HEK293 (cell line): ENCODE measurements around the gene CDH23.
A peak's percentile ranks its signal among the peaks of the same experiment; 100 is the strongest.

ENCODE experiments used
- BCL6B ChIP-seq: fragments of 450-650 bp; formaldehyde crosslinking; IDR thresholded peaks from 2 replicates; pipeline ENCODE4 v1.5.1; 2017; ENCODE audit warnings: missing biosample characterization, missing genetic modification characterization
- ELK4 ChIP-seq: IDR thresholded peaks from 2 replicates; pipeline ENCODE4 v1.6.1; 2011; ENCODE audit warnings: mild to moderate bottlenecking, low read depth, low read length, borderline replicate concordance
- IKZF3 ChIP-seq: fragments of 450-650 bp; IDR thresholded peaks from 2 replicates; pipeline ENCODE4 v1.5.0; 2018; ENCODE audit warnings: missing biosample characterization, mild to moderate bottlenecking, missing genetic modification characterization, moderate library complexity
- KLF1 ChIP-seq: fragments of 450-650 bp; formaldehyde crosslinking; IDR thresholded peaks from 2 replicates; pipeline ENCODE4 v1.5.1; 2016; ENCODE audit warnings: missing biosample characterization, missing genetic modification characterization
- REST ChIP-seq: fragments of 450-650 bp; formaldehyde crosslinking; IDR thresholded peaks from 2 replicates; pipeline ENCODE4 v1.5.1; 2016; ENCODE audit warnings: missing biosample characterization, missing genetic modification characterization
- ZBTB11 ChIP-seq: fragments of 450-650 bp; formaldehyde crosslinking; conservative IDR thresholded peaks from 2 replicates; pipeline ENCODE4 v1.5.1; 2016; ENCODE audit warnings: low read depth, missing biosample characterization, missing genetic modification characterization
- ZBTB8A ChIP-seq: fragments of 450-650 bp; formaldehyde crosslinking; IDR thresholded peaks from 2 replicates; pipeline ENCODE4 v1.5.1; 2016; ENCODE audit warnings: missing biosample characterization, missing genetic modification characterization
- ZNF10 ChIP-seq: fragments of 450-650 bp; formaldehyde crosslinking; IDR thresholded peaks from 2 replicates; pipeline ENCODE4 v1.5.1; 2017; ENCODE audit warnings: missing biosample characterization, missing genetic modification characterization
- ZNF175 ChIP-seq: fragments of 450-650 bp; formaldehyde crosslinking; IDR thresholded peaks from 2 replicates; pipeline ENCODE4 v1.5.1; 2016; ENCODE audit warnings: missing biosample characterization, missing genetic modification characterization
- ZNF223 ChIP-seq: fragments of 450-650 bp; formaldehyde crosslinking; IDR thresholded peaks from 2 replicates; pipeline ENCODE4 v1.5.1; 2016; ENCODE audit warnings: missing biosample characterization, missing genetic modification characterization
- ZNF23 ChIP-seq: fragments of 450-650 bp; formaldehyde crosslinking; IDR thresholded peaks from 2 replicates; pipeline ENCODE4 v1.5.1; 2016; ENCODE audit warnings: missing biosample characterization, missing genetic modification characterization, borderline replicate concordance
- ZNF398 ChIP-seq: fragments of 450-650 bp; formaldehyde crosslinking; IDR thresholded peaks from 2 replicates; pipeline ENCODE4 v1.5.1; 2017; ENCODE audit warnings: missing biosample characterization, missing genetic modification characterization
- ZNF501 ChIP-seq: fragments of 450-650 bp; formaldehyde crosslinking; IDR thresholded peaks from 2 replicates; pipeline ENCODE4 v1.5.1; 2016; ENCODE audit warnings: missing biosample characterization, missing genetic modification characterization
- ZNF513 ChIP-seq: fragments of 450-650 bp; IDR thresholded peaks from 2 replicates; pipeline ENCODE4 v1.5.1; 2018; ENCODE audit warnings: missing biosample characterization, missing genetic modification characterization
- ZNF514 ChIP-seq: fragments of 450-650 bp; formaldehyde crosslinking; IDR thresholded peaks from 2 replicates; pipeline ENCODE4 v1.5.1; 2016; ENCODE audit warnings: missing biosample characterization, missing genetic modification characterization
- ZNF555 ChIP-seq: fragments of 450-650 bp; formaldehyde crosslinking; conservative IDR thresholded peaks from 2 replicates; pipeline ENCODE4 v1.5.1; 2017; ENCODE audit warnings: missing biosample characterization, mild to moderate bottlenecking, missing genetic modification characterization, inconsistent platforms
- TF ChIP-seq, protein P1 (sequence below): fragments of 450-650 bp; formaldehyde crosslinking; conservative IDR thresholded peaks from 2 replicates; pipeline ENCODE4 v1.5.1; 2016; ENCODE audit warnings: low read depth, missing biosample characterization, missing genetic modification characterization
- TF ChIP-seq, protein P2 (sequence below): fragments of 450-650 bp; formaldehyde crosslinking; IDR thresholded peaks from 2 replicates; pipeline ENCODE4 v1.5.1; 2016; ENCODE audit warnings: missing biosample characterization, missing genetic modification characterization

The CDH23 gene

DNA sequence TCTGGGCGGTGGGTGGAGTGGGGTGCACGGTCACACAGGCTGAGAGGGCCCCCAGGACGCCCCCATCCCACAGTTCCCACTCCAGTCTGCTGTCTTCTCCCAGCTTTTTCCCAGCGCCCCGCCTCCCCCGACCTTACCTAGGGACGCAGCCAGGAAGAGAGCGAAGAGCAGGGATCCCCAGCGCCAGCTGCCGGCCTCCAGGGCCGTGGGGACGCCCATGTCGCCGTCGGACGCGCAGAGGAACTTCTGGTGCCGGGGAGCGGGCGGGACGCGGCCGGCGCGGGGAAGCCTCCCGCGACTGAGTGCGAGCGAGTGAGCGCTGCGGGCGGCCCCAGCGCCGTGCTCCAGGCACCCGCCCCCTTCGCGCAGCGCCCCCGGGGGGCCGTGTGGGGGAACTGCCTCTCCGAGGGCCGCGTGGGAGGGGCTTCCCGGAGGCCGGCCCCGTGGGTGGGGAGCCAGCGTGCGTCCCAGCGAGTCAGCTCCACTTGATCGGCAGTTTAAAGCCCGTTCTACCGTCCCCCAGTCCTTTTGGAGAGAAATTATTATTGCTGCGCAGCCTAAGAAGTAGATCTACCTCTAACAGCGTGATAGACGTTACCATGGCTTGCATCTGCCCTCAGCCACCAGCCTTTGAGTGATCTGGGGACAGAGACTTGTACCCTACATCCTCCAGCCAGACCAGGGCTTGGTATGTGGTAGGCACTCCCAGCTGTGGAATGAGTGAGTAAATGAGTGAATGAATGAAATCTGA lies 376.7 kb downstream of the CDH23 start, which contains the start of gene VSIR (continued):
- TF ChIP-seq, protein P1, sequence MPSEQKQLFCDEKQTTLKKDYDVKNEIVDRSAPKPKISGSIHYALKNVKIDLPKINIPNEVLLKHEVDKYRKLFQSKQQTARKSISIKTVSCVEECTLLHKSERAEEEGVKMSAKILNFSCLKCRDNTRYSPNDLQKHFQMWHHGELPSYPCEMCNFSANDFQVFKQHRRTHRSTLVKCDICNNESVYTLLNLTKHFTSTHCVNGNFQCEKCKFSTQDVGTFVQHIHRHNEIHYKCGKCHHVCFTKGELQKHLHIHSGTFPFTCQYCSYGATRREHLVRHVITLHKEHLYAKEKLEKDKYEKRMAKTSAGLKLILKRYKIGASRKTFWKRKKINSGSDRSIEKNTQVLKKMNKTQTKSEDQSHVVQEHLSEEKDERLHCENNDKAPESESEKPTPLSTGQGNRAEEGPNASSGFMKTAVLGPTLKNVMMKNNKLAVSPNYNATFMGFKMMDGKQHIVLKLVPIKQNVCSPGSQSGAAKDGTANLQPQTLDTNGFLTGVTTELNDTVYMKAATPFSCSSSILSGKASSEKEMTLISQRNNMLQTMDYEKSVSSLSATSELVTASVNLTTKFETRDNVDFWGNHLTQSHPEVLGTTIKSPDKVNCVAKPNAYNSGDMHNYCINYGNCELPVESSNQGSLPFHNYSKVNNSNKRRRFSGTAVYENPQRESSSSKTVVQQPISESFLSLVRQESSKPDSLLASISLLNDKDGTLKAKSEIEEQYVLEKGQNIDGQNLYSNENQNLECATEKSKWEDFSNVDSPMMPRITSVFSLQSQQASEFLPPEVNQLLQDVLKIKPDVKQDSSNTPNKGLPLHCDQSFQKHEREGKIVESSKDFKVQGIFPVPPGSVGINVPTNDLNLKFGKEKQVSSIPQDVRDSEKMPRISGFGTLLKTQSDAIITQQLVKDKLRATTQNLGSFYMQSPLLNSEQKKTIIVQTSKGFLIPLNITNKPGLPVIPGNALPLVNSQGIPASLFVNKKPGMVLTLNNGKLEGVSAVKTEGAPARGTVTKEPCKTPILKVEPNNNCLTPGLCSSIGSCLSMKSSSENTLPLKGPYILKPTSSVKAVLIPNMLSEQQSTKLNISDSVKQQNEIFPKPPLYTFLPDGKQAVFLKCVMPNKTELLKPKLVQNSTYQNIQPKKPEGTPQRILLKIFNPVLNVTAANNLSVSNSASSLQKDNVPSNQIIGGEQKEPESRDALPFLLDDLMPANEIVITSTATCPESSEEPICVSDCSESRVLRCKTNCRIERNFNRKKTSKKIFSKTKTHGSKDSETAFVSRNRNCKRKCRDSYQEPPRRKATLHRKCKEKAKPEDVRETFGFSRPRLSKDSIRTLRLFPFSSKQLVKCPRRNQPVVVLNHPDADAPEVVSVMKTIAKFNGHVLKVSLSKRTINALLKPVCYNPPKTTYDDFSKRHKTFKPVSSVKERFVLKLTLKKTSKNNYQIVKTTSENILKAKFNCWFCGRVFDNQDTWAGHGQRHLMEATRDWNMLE, result no peak
- peak; percentile 35; the same call in 1 of the 2 replicates for TF ChIP-seq ZNF10 (tag by site-specific recombination)
- no peak for TF ChIP-seq ZBTB8A (tag by site-specific recombination)
- TF ChIP-seq ZNF23 (tag by site-specific recombination), result no peak
- no peak for TF ChIP-seq ZNF223 (tag by site-specific recombination)
- no peak for TF ChIP-seq ZNF555
- TF ChIP-seq, protein P2, sequence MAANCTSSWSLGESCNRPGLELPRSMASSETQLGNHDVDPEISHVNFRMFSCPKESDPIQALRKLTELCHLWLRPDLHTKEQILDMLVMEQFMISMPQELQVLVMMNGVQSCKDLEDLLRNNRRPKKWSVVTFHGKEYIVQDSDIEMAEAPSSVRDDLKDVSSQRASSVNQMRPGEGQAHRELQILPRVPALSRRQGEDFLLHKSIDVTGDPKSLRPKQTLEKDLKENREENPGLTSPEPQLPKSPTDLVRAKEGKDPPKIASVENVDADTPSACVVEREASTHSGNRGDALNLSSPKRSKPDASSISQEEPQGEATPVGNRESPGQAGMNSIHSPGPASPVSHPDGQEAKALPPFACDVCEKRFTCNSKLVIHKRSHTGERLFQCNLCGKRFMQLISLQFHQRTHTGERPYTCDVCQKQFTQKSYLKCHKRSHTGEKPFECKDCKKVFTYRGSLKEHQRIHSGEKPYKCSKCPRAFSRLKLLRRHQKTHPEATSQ, result no peak
- no peak for TF ChIP-seq BCL6B
- TF ChIP-seq ZNF513 (tag by site-specific recombination), result no peak
- TF ChIP-seq IKZF3, result peak; percentile 51
- TF ChIP-seq KLF1, result peak; percentile 74
- TF ChIP-seq ZNF398 (tag by site-specific recombination), result no peak
- TF ChIP-seq ZNF175 (tag by site-specific recombination), result no peak
- no peak for TF ChIP-seq ZBTB11 (tag by site-specific recombination)
- TF ChIP-seq REST (tag by site-specific recombination), result no peak
- no peak for TF ChIP-seq ZNF501 (tag by site-specific recombination)
- no peak for TF ChIP-seq ZNF514 (tag by site-specific recombination)
- no peak for TF ChIP-seq ELK4
